H54 (cell line): ENCODE data around the gene GATA1.

Experiments used
- DNase-seq: peaks from one replicate; pipeline ENCODE4 v3.0.0; 2011; ENCODE audit warnings: low spot score, mixed read lengths; ENCODE audit not compliant: insufficient read length
- FAIRE-seq: peaks from 3 replicates; lab custom pipeline; 2011; peaks lifted over from hg19 to GRCh38; lab: Jason Lieb, UNC
- POLR2A ChIP-seq: IDR thresholded peaks from 2 replicates; pipeline ENCODE4 v1.6.1; 2011; ENCODE audit warnings: low read depth, mild to moderate bottlenecking, low read length

GATA1 gene

GRCh38 chrX:48770296-48770695 lies 16.1 kb upstream of the GATA1 start:
- DNase-seq (no peak), FAIRE-seq (no peak)
- TF ChIP-seq POLR2A, result no peak

GRCh38 chrX:48772602-48773001 lies 13.8 kb upstream of the GATA1 start:
- DNase-seq (no peak), FAIRE-seq (no peak)
- TF ChIP-seq POLR2A, result no peak

DNA sequence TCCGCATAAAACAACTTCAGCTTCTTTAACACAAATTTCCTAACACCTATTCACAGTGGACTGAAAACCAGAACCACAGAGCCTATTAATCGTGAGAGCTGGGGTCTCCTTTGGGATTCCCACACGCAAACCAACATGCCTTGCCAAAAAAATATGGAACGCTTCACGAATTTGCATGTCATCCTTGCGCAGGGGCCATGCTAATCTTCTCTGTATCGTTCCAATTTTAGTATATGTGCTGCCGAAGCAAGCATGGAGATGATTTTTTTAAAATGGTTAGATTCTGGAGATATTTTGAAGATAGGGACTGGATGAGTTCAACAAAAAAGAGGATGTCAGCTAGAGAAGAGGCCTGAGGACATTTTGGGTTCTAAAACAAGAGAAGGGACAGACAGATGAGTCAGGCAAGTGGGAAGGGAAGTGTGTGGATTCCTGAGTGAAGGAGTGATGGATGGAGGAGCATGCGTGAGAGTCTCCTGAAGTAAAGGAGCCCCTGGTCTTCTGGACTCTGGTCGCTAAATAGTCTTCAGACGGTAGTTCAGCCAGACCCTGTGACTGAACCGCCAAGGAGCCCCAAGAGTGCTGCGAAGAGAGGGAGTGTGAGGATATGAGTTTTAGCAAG lies 9.5 kb upstream of the GATA1 start:
- no peak for TF ChIP-seq POLR2A
- FAIRE-seq (no peak), DNase-seq (no peak)

DNA sequence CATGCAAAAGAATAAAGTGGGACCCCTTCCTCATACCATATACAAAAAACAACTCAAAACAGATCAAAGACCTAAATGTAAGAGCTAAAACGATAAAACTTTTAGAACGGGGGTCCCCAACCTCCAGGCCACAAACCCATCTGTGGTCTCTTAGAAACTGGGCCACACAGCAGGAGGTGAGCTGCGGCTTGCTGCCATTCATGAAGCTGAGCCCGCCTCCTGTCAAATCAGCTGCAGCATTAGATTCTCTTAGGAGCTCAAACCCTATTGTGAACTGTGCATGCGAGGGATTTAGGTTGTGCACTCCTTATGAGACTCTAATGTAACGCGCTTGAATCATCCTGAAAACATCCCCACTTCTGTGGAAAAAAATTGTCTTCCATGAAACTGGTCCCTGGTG lies 7.0 kb upstream of the GATA1 start:
- FAIRE-seq (no peak), DNase-seq (no peak)
- no peak for TF ChIP-seq POLR2A

- no peak for DNase-seq
- TF ChIP-seq POLR2A, result no peak
- no peak for FAIRE-seq
Observed at GRCh38 chrX:48781705-48782104, 4.7 kb upstream of the GATA1 start.

GRCh38 chrX:48782216-48782615 lies 4.2 kb upstream of the GATA1 start:
- FAIRE-seq, result no peak
- DNase-seq, result no peak
- TF ChIP-seq POLR2A, result no peak

DNA sequence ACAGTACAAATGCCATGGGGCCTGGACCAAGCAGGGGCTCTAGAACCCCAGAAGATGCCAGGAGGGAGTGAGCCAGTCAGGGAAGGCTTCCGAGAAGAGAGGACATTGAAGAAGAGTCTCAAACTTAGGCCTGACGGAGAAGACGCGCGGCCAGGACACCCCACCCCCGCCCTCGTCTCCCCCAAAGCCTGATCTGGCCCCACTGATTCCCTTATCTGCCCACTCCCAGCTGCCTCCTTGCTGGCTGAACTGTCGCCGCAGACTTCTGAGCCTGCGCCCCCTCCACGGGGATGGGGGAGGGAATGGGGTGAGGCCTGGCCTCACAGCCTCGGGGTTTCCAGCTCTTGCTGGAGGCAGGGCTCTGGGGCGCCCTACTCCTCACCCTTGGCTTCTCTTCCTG lies 3.6 kb upstream of the GATA1 start:
- DNase-seq, result no peak
- TF ChIP-seq POLR2A, result no peak
- no peak for FAIRE-seq

GRCh38 chrX:48784726-48785125 lies 1.7 kb upstream of the GATA1 start:
- DNase-seq, result no peak
- no peak for TF ChIP-seq POLR2A
- no peak for FAIRE-seq

- no peak for TF ChIP-seq POLR2A
- DNase-seq (no peak), FAIRE-seq (no peak)
Observed at GRCh38 chrX:48785186-48785539, 1.2 kb upstream of the GATA1 start.

GRCh38 chrX:48785540-48786214 lies 713 bp upstream of the GATA1 start:
- TF ChIP-seq POLR2A, result no peak
- no peak for DNase-seq

DNA sequence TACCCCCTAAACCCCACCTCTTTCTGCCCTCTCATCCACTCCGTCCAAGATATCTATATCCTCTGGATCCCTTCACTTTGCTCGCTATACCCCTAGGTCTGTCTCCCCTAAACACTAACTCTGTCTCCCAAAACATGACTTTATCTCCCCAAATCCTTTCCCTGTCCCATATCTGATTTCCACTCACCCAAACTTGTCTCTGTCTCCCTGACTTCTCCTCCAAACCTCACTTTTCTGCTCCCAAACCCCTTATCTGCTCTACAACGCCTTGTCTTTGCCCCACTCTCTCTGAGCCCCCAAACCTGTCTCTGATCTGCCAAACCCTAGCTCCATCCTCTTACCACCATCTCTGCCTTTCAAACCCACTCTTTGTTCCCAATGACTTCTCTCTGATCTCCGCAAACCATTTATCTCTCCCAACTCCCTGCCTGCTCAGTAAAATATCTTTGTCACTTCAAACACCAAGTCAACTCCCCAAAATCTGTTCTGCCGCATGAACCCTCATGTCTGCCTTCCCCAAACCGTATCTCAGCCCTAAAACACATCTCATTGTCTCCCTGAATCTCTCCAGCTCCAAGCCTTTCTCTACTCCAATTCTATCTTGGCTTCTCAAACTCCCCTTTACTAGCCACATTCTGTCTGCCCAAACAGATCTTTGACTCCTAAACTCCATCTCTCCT lies 575 bp downstream of the GATA1 start:
- TF ChIP-seq POLR2A, result no peak
- no peak for DNase-seq
- FAIRE-seq, result no peak

More at GRCh38 chrX:48785540-48786214, 713 bp upstream of the GATA1 start:
- FAIRE-seq, result no peak

GRCh38 chrX:48787505-48788443 lies 1.4 kb downstream of the GATA1 start:
- DNase-seq (no peak), FAIRE-seq (no peak)
- TF ChIP-seq POLR2A, result no peak

GRCh38 chrX:48789366-48790220 lies 3.2 kb downstream of the GATA1 start:
- no peak for FAIRE-seq
- TF ChIP-seq POLR2A, result no peak

More at GRCh38 chrX:48789366-48790220, 3.2 kb downstream of the GATA1 start:
- DNase-seq, result no peak
